ENCODE results near the gene ZBTB8B. TPM values are rescaled to one million over a fixed set of nuclear protein-coding genes. Genes with fewer than 3 reads are reported as not detected.

Gene ZBTB8B
- total RNA-seq, 3 donors from 2014 or later = not detected

- ATAC-seq = no peak
- H3K36me3 Mint-ChIP-seq (ENCODE audit: insufficient read depth) = no peaks in the 10 kb centered on the region
- no peaks in the 10 kb centered on the region for H3K9me3 Mint-ChIP-seq
- H3K4me3 Mint-ChIP-seq = no peak overlapping the region
- DNase-seq = no peak
- peaks cover 10% of the 10 kb centered on the region for H3K27me3 Mint-ChIP-seq (ENCODE audit: low read depth)
- no peaks in the 10 kb centered on the region for H3K4me1 Mint-ChIP-seq (ENCODE audit: low read depth)
Observed at GRCh38 chr1:32485554-32486255, 20.8 kb downstream of the ZBTB8B start.

GRCh38 chr1:32486463-32487113 is 21.7 kb downstream of the ZBTB8B start:
- peaks cover 10% of the 10 kb centered on the region for H3K27me3 Mint-ChIP-seq (ENCODE audit: low read depth)

GRCh38 chr1:32487182-32487581 is 22.3 kb downstream of the ZBTB8B start:
- Mint-ChIP-seq H3K36me3 (ENCODE audit: insufficient read depth) (no peaks in the 10 kb centered on the region), H3K4me3 (no peak overlapping the region), H3K4me1 (ENCODE audit: low read depth) (no peaks in the 10 kb centered on the region), H3K9me3 (no peaks in the 10 kb centered on the region), H3K27me3 (ENCODE audit: low read depth) (peaks cover 9% of the 10 kb centered on the region)
- ATAC-seq (no peak), DNase-seq (no peak)

More at GRCh38 chr1:32486463-32487113, 21.7 kb downstream of the ZBTB8B start:
- Mint-ChIP-seq H3K4me3 (no peak overlapping the region), H3K36me3 (ENCODE audit: insufficient read depth) (no peaks in the 10 kb centered on the region), H3K4me1 (ENCODE audit: low read depth) (no peaks in the 10 kb centered on the region), H3K9me3 (no peaks in the 10 kb centered on the region)
- no peak for DNase-seq
- no peak for ATAC-seq

GRCh38 chr1:32489774-32490454 is 25.0 kb downstream of the ZBTB8B start:
- Mint-ChIP-seq H3K9me3 (no peaks in the 10 kb centered on the region), H3K4me1 (ENCODE audit: low read depth) (no peaks in the 10 kb centered on the region), H3K4me3 (no peak overlapping the region), H3K36me3 (ENCODE audit: insufficient read depth) (no peaks in the 10 kb centered on the region), H3K27me3 (ENCODE audit: low read depth) (peaks cover 11% of the 10 kb centered on the region)
- DNase-seq (no peak), ATAC-seq (no peak)

- H3K4me3 Mint-ChIP-seq = no peak overlapping the region
- H3K9me3 Mint-ChIP-seq = no peaks in the 10 kb centered on the region
- H3K4me1 Mint-ChIP-seq (ENCODE audit: low read depth) = no peaks in the 10 kb centered on the region
- DNase-seq = no peak
- ATAC-seq = no peak
- H3K36me3 Mint-ChIP-seq (ENCODE audit: insufficient read depth) = no peaks in the 10 kb centered on the region
- H3K27me3 Mint-ChIP-seq (ENCODE audit: low read depth) = peaks cover 17% of the 10 kb centered on the region
Observed at GRCh38 chr1:32491386-32491785, 26.5 kb downstream of the ZBTB8B start.

- DNase-seq = no peak
- Mint-ChIP-seq H3K9me3 (no peaks in the 10 kb centered on the region), H3K27me3 (ENCODE audit: low read depth) (peaks cover 25% of the 10 kb centered on the region), H3K36me3 (ENCODE audit: insufficient read depth) (no peaks in the 10 kb centered on the region), H3K4me1 (ENCODE audit: low read depth) (no peaks in the 10 kb centered on the region), H3K4me3 (no peak overlapping the region)
- ATAC-seq = no peak
Observed at GRCh38 chr1:32494196-32494595, 29.3 kb downstream of the ZBTB8B start.

- Mint-ChIP-seq H3K36me3 (ENCODE audit: insufficient read depth) (no peaks in the 10 kb centered on the region), H3K4me3 (no peak overlapping the region), H3K27me3 (ENCODE audit: low read depth) (peaks cover 27% of the 10 kb centered on the region), H3K9me3 (no peaks in the 10 kb centered on the region), H3K4me1 (ENCODE audit: low read depth) (no peaks in the 10 kb centered on the region)
- ATAC-seq (no peak), DNase-seq (no peak)
Observed at GRCh38 chr1:32494711-32495337, 30.0 kb downstream of the ZBTB8B start.

GRCh38 chr1:32496127-32496526 is 31.3 kb downstream of the ZBTB8B start:
- Mint-ChIP-seq H3K4me3 (no peak overlapping the region), H3K36me3 (ENCODE audit: insufficient read depth) (no peaks in the 10 kb centered on the region), H3K4me1 (ENCODE audit: low read depth) (peaks cover 3% of the 10 kb centered on the region), H3K9me3 (no peaks in the 10 kb centered on the region), H3K27me3 (ENCODE audit: low read depth) (peaks cover 34% of the 10 kb centered on the region)
- DNase-seq (no peak), ATAC-seq (no peak)

- no peaks in the 10 kb centered on the region for H3K9me3 Mint-ChIP-seq
- H3K36me3 Mint-ChIP-seq (ENCODE audit: insufficient read depth) = no peaks in the 10 kb centered on the region
- ATAC-seq (no peak), DNase-seq (no peak)
- H3K27me3 Mint-ChIP-seq (ENCODE audit: low read depth) = peaks cover 44% of the 10 kb centered on the region
- peaks cover 3% of the 10 kb centered on the region for H3K4me1 Mint-ChIP-seq (ENCODE audit: low read depth)
- peak overlapping the region; percentile 7 for H3K4me3 Mint-ChIP-seq
Observed at GRCh38 chr1:32498751-32499150, 33.9 kb downstream of the ZBTB8B start.

- Mint-ChIP-seq H3K4me3 (peak overlapping the region; percentile 76), H3K4me1 (ENCODE audit: low read depth) (peaks cover 3% of the 10 kb centered on the region), H3K9me3 (no peaks in the 10 kb centered on the region), H3K36me3 (ENCODE audit: insufficient read depth) (no peaks in the 10 kb centered on the region), H3K27me3 (ENCODE audit: low read depth) (peaks cover 52% of the 10 kb centered on the region)
- DNase-seq (no peak), ATAC-seq (peak; percentile 84 to 92)
Observed at GRCh38 chr1:32500387-32501209, 35.7 kb downstream of the ZBTB8B start.

- no peaks in the 10 kb centered on the region for H3K36me3 Mint-ChIP-seq (ENCODE audit: insufficient read depth)
- no peak for ATAC-seq
- no peak for DNase-seq
- peaks cover 54% of the 10 kb centered on the region for H3K27me3 Mint-ChIP-seq (ENCODE audit: low read depth)
- peaks cover 3% of the 10 kb centered on the region for H3K4me1 Mint-ChIP-seq (ENCODE audit: low read depth)
- H3K9me3 Mint-ChIP-seq = no peaks in the 10 kb centered on the region
- H3K4me3 Mint-ChIP-seq = peak overlapping the region; percentile 13
Observed at GRCh38 chr1:32501865-32502264, 37.0 kb downstream of the ZBTB8B start.

GRCh38 chr1:32503153-32503552 is 38.3 kb downstream of the ZBTB8B start:
- no peak for ATAC-seq
- no peak for DNase-seq
- Mint-ChIP-seq H3K9me3 (no peaks in the 10 kb centered on the region), H3K4me3 (no peak overlapping the region), H3K27me3 (ENCODE audit: low read depth) (peaks cover 55% of the 10 kb centered on the region), H3K36me3 (ENCODE audit: insufficient read depth) (no peaks in the 10 kb centered on the region), H3K4me1 (ENCODE audit: low read depth) (peaks cover 3% of the 10 kb centered on the region)

- Mint-ChIP-seq H3K4me1 (ENCODE audit: low read depth) (no peaks in the 10 kb centered on the region), H3K36me3 (ENCODE audit: insufficient read depth) (no peaks in the 10 kb centered on the region), H3K27me3 (ENCODE audit: low read depth) (peaks cover 43% of the 10 kb centered on the region), H3K9me3 (no peaks in the 10 kb centered on the region), H3K4me3 (no peak overlapping the region)
- no peak for DNase-seq
- no peak for ATAC-seq
Observed at GRCh38 chr1:32507021-32507420, 42.1 kb downstream of the ZBTB8B start.

- Mint-ChIP-seq H3K36me3 (ENCODE audit: insufficient read depth) (no peaks in the 10 kb centered on the region), H3K4me3 (no peak overlapping the region), H3K27me3 (ENCODE audit: low read depth) (peaks cover 42% of the 10 kb centered on the region), H3K9me3 (no peaks in the 10 kb centered on the region), H3K4me1 (ENCODE audit: low read depth) (no peaks in the 10 kb centered on the region)
- DNase-seq (no peak), ATAC-seq (no peak)
Observed at GRCh38 chr1:32508761-32509160, 43.9 kb downstream of the ZBTB8B start.

All from activated T-cell treated with anti-CD3 and anti-CD28 coated beads, Interleukin-2, amount 50 U/mL, for 4 hours (primary cell).